ENCODE data around the gene ZSCAN20. TPM values are rescaled to one million over a fixed set of nuclear protein-coding genes. Genes with fewer than 3 reads are reported as not detected.

ZSCAN20 gene
- polyA plus RNA-seq, 1 donor = 5.9 TPM

GRCh38 chr1:33532250-33532649 lies 59.8 kb downstream of the ZSCAN20 start:
- no peak for DNase-seq

DNA sequence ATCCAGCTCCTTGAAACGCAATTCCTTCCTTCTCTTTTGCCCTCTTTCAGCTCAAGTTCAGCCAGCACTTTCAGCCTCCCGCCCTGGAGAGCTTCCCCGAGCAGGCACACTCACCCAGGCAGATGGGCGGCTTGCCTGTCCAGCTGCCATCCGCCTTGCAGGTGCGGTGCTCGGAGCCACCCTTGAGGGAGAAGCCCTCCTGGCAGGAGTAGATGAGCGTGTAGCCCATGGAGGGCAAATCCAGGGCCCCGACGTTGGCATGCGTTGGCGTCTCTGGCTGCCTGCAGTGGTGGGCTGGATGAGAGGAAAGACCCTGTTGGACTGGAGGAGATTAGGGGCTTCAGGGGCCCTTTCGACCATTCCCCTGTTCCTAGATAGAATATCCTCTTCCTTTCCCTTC lies 60.5 kb downstream of the ZSCAN20 start:
- DNase-seq = no peak

- DNase-seq = no peak
Observed at GRCh38 chr1:33535334-33535733, 62.9 kb downstream of the ZSCAN20 start.

GRCh38 chr1:33537885-33538284 lies 65.4 kb downstream of the ZSCAN20 start:
- no peak for DNase-seq

DNA sequence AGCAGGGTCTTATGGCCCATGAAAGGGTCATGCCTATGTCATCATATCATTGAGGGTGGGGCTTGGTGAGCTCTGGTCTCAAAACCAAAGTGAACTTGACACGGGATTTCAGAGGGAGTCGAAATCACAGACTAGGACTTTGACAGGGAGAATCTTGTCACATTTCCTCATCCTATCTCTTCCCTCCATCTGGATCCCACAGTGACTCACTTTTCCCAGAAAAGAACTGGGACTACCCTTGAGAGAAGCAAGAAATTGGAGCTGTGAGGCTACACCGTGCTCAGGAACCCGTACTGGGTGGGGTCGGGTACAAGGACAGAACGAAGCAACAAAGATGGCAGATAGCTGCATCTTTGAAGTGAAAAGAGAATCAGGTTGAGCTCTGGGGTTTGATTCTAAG lies 69.5 kb downstream of the ZSCAN20 start:
- no peak for DNase-seq

Other genes starting within 250 kb of the ZSCAN20 start
- gene ZNF362, start 216.2 kb upstream of the ZSCAN20 start, polyA plus RNA-seq (ENCODE audit: insufficient read length) = 57.1 TPM
- not detected for gene A3GALT2, start 151.5 kb upstream of the ZSCAN20 start, polyA plus RNA-seq (ENCODE audit: insufficient read length)
- 103 TPM for gene PHC2, start 41.5 kb upstream of the ZSCAN20 start, polyA plus RNA-seq (ENCODE audit: insufficient read length)